GM19328 (cell line): ENCODE results near the gene FBXW8.

Source experiments
- ATAC-seq: cut with Tn5 transposase; IDR thresholded peaks from one replicate; pipeline ENCODE4 v1.9.1; 2021; ENCODE audit warnings: mild to moderate bottlenecking, moderate library complexity; ENCODE audit not compliant: unreplicated experiment

The FBXW8 gene

GRCh38 chr12:117019866-117020265, 109.1 kb downstream of the FBXW8 start:
- no peak for ATAC-seq

GRCh38 chr12:117020536-117021220, 109.9 kb downstream of the FBXW8 start:
- no peak for ATAC-seq

- no peak for ATAC-seq
Observed at GRCh38 chr12:117022465-117022864, 111.7 kb downstream of the FBXW8 start.

- ATAC-seq = no peak
Observed at GRCh38 chr12:117023998-117024960, 113.5 kb downstream of the FBXW8 start.

- ATAC-seq = no peak
Observed at GRCh38 chr12:117024961-117025480, 114.3 kb downstream of the FBXW8 start.

- ATAC-seq = no peak
Observed at GRCh38 chr12:117025481-117026151, 114.9 kb downstream of the FBXW8 start.

GRCh38 chr12:117026343-117026742, 115.6 kb downstream of the FBXW8 start:
- no peak for ATAC-seq

GRCh38 chr12:117026921-117027250, 116.1 kb downstream of the FBXW8 start:
- ATAC-seq = no peak

GRCh38 chr12:117027251-117028086, 116.7 kb downstream of the FBXW8 start:
- no peak for ATAC-seq

- no peak for ATAC-seq
Observed at GRCh38 chr12:117028254-117028653, 117.5 kb downstream of the FBXW8 start.

GRCh38 chr12:117030187-117030900, 119.6 kb downstream of the FBXW8 start:
- no peak for ATAC-seq

- no peak for ATAC-seq
Observed at GRCh38 chr12:117031843-117032592, 121.3 kb downstream of the FBXW8 start.

GRCh38 chr12:117032593-117033381, 122.0 kb downstream of the FBXW8 start:
- ATAC-seq = no peak

GRCh38 chr12:117033382-117034221, 122.9 kb downstream of the FBXW8 start:
- ATAC-seq = no peak

- no peak for ATAC-seq
Observed at GRCh38 chr12:117034249-117034648, 123.5 kb downstream of the FBXW8 start.

GRCh38 chr12:117034701-117035151, 124.0 kb downstream of the FBXW8 start:
- ATAC-seq = no peak

- ATAC-seq = no peak
Observed at GRCh38 chr12:117035287-117035686, 124.5 kb downstream of the FBXW8 start.
